ELR (cell line): ENCODE data around the gene LMF1.
"Not testable (repeated sequence)": the region's sequence is repeated elsewhere in the genome, so short reads cannot be mapped to it uniquely, and the experiment has no call there.

Experiments
- DNase-seq: peaks from one replicate; pipeline ENCODE4 v3.0.0-alpha.2; 2015; ENCODE audit warnings: low read depth

LMF1 gene

GRCh38 chr16:948767-949166 is 22.0 kb downstream of the LMF1 start:
- not testable (repeated sequence) for DNase-seq

GRCh38 chr16:947922-948303 is 22.9 kb downstream of the LMF1 start:
- DNase-seq: not testable (repeated sequence)

- DNase-seq: no peak
These were observed 23.4 kb downstream of the LMF1 start for GRCh38 chr16:947255-947921.

- DNase-seq: no peak
These were observed 24.8 kb downstream of the LMF1 start for GRCh38 chr16:946048-946395.

GRCh38 chr16:945271-946047 is 25.3 kb downstream of the LMF1 start:
- no peak for DNase-seq

- DNase-seq: no peak
These were observed 26.8 kb downstream of the LMF1 start for GRCh38 chr16:943971-944370.

GRCh38 chr16:942436-943060 is 28.2 kb downstream of the LMF1 start:
- DNase-seq: no peak

- DNase-seq: no peak
These were observed 30.8 kb downstream of the LMF1 start for GRCh38 chr16:939941-940340.

GRCh38 chr16:939311-939710 is 31.5 kb downstream of the LMF1 start:
- DNase-seq: no peak

GRCh38 chr16:938752-939151 is 32.0 kb downstream of the LMF1 start:
- no peak for DNase-seq

GRCh38 chr16:938136-938535 is 32.6 kb downstream of the LMF1 start:
- DNase-seq: no peak

GRCh38 chr16:937723-938122 is 33.1 kb downstream of the LMF1 start:
- DNase-seq: no peak

GRCh38 chr16:937311-937710 is 33.5 kb downstream of the LMF1 start:
- no peak for DNase-seq

GRCh38 chr16:935684-936083 is 35.1 kb downstream of the LMF1 start:
- no peak for DNase-seq

GRCh38 chr16:934178-934577 is 36.6 kb downstream of the LMF1 start:
- no peak for DNase-seq

- DNase-seq: no peak
These were observed 37.2 kb downstream of the LMF1 start for GRCh38 chr16:933581-933980.

GRCh38 chr16:932831-933330 is 37.9 kb downstream of the LMF1 start:
- DNase-seq: no peak

GRCh38 chr16:931626-932500 is 38.9 kb downstream of the LMF1 start:
- DNase-seq: no peak

GRCh38 chr16:931171-931570 is 39.6 kb downstream of the LMF1 start:
- no peak for DNase-seq

- DNase-seq: no peak
These were observed 40.3 kb downstream of the LMF1 start for GRCh38 chr16:930511-930910.

GRCh38 chr16:930076-930475 is 40.7 kb downstream of the LMF1 start:
- no peak for DNase-seq
